ENCODE measurements around the gene GFOD1.
"Not testable (repeated sequence)": the region's sequence is repeated elsewhere in the genome, so short reads cannot be mapped to it uniquely, and the experiment has no call there.

Gene GFOD1

DNA sequence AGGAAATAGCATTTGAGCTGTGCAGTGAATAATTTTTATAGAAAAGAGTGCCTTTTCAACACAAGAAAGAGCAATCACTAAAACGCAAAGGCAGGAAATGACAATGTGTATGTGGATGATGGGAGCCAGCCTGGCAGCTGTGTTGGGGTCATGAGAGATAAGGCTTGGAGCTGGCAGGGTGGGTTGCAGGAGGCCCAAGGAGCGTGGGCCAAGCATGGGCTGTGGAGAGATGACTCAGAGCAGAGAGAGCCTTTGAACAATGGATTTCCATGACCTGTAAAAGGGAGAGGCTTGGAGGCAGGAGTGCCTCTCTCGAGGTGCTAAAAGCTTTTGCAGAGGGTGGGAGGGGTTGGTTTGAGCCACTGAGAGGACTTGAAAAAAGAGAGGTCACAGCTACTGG lies 152.4 kb downstream of the GFOD1 start:
- no peak for TF ChIP-seq CTCF (IDR thresholded peaks at IDR 0.05)
- Histone ChIP-seq H3K27ac (no peak overlapping the region), H3K4me3 (no peak overlapping the region)
- no peak for DNase-seq (ENCODE audit: low spot score)

DNA sequence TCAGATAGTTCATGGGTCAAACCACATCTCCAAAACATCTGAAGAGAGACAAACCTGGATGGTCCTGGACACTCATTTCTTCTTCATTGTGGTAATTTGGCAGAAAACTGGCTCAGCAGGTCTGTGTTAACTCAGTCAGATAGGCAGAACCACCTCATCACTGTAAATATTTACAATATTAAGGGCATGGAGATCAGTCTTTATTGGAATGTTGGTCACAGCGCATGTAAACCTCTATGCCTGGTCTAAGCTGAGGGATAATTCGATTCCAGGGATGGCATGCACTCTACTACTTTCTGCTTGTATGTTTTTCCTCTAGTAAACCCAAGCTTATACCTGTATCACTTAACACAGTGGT lies 155.1 kb downstream of the GFOD1 start:
- Histone ChIP-seq H3K27ac (no peak overlapping the region), H3K4me3 (no peak overlapping the region)
- no peak for TF ChIP-seq CTCF (IDR thresholded peaks at IDR 0.05)
- no peak for DNase-seq (ENCODE audit: low spot score)

DNA sequence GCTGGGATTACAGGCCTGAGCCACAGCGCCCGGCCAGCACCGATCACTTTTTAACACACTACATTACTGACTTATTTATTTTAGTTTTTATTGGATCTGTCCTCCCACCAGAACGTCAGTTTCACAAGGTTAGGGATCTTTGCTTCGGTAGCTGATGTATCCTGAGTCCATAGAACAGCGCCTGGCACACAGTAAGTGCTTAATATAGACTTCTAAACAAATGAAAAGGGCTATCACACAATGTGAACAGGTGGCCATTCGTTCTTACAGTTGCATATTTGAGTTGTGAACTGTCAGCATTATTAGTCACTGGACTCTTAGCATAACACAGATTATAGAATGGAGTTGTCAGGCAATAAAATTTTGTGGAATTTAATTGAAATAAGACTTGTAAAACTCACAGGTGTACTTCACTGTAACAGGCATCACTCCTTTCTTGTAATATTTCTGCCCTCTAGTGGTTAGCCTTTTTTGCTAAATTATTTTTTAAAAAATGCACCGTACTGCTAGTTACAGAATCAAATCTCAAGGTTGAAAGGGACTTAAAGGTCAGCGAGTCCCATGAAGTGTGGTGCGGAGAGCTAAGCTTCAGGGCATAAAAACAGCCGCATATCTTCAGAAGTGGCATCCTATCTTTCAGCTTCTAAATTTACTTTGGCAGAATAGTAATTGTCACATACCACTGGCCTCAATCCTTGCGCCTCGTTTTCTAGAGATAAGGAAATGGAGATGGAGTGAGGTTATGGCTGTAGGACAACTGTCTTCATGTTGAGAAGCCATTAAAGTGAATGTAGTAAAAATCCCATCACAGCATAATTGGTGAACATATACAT lies 155.7 kb downstream of the GFOD1 start:
- Histone ChIP-seq H3K4me3 (no peak overlapping the region), H3K27ac (no peak overlapping the region)
- peak; percentile 54 for TF ChIP-seq CTCF (IDR thresholded peaks at IDR 0.05)
- no peak for DNase-seq (ENCODE audit: low spot score)

GRCh38 chr6:13328875-13329183 lies 158.6 kb downstream of the GFOD1 start:
- no peak for TF ChIP-seq CTCF (IDR thresholded peaks at IDR 0.05)
- Histone ChIP-seq H3K4me3 (peak overlapping the region; percentile 79), H3K27ac (peak overlapping the region; percentile 84 to 89)
- no peak for DNase-seq (ENCODE audit: low spot score)

- peak within 1 kb of the TSS; percentile 84 to 89 for H3K27ac ChIP-seq
- DNase-seq (ENCODE audit: low spot score), result peak; percentile 94
- H3K4me3 ChIP-seq, result peak within 1 kb of the TSS; percentile 79
- TF ChIP-seq CTCF (IDR thresholded peaks at IDR 0.05), result no peak
Observed at GRCh38 chr6:13328076-13328874, 159.1 kb downstream of the GFOD1 start, which contains the start of gene TBC1D7. TSS of gene TBC1D7 (minus strand) at chr6:13328537. CDS start at chr6:13326898, 1,639 bp downstream.

- no peak for DNase-seq (ENCODE audit: low spot score)
- TF ChIP-seq CTCF (IDR thresholded peaks at IDR 0.05), result no peak
- Histone ChIP-seq H3K27ac (peak overlapping the region; percentile 84 to 89), H3K4me3 (peak overlapping the region; percentile 79)
Observed at GRCh38 chr6:13327691-13328075, 159.7 kb downstream of the GFOD1 start.

- not testable (repeated sequence) for DNase-seq (ENCODE audit: low spot score); H3K27ac ChIP-seq; H3K4me3 ChIP-seq
Observed at GRCh38 chr6:13326031-13326586, 161.3 kb downstream of the GFOD1 start.
